HCT116 (cell line): ENCODE measurements around the gene ZBTB24.
"Not testable (repeated sequence)": the region's sequence is repeated elsewhere in the genome, so short reads cannot be mapped to it uniquely, and the experiment has no call there.

Experiments
- EZH2 ChIP-seq: fragments of 200-600 bp; sonication (generic); IDR thresholded peaks from 2 replicates; pipeline ENCODE4 v1.6.1; 2017; ENCODE audit warnings: antibody characterized with exemption, mixed run types
- JUND ChIP-seq: IDR thresholded peaks from 2 replicates; pipeline ENCODE4 v1.6.1; 2012
- ZBTB33 ChIP-seq: IDR thresholded peaks from 2 replicates; pipeline ENCODE4 v1.6.1; 2011; ENCODE audit warnings: mild to moderate bottlenecking, low read length, moderate library complexity; ENCODE audit not compliant: insufficient replicate concordance; ENCODE audit errors: extremely low read depth
- TF ChIP-seq, protein P1 (sequence below), 3 experiments: fragments of 200-600 bp in 1 of 3; sonication (generic) in 1 of 3; IDR thresholded peaks in 2 of 3; conservative IDR thresholded peaks in 1 of 3; 2 replicates each; pipeline ENCODE4 v1.5.1; 2012 to 2017; ENCODE audit warnings: low read depth in 2 of 3, low read length in 2 of 3, antibody characterized with exemption in 1 of 3, borderline replicate concordance in 1 of 3, control low read depth in 1 of 3, mild to moderate bottlenecking in 1 of 3, mixed read lengths in 1 of 3, mixed run types in 1 of 3, moderate library complexity in 1 of 3; ENCODE audit not compliant: insufficient read depth in 1 of 3
- TF ChIP-seq, protein P2 (sequence below): IDR thresholded peaks from 2 replicates; pipeline ENCODE4 v1.6.1; 2012; ENCODE audit warnings: low read depth

DNA sequence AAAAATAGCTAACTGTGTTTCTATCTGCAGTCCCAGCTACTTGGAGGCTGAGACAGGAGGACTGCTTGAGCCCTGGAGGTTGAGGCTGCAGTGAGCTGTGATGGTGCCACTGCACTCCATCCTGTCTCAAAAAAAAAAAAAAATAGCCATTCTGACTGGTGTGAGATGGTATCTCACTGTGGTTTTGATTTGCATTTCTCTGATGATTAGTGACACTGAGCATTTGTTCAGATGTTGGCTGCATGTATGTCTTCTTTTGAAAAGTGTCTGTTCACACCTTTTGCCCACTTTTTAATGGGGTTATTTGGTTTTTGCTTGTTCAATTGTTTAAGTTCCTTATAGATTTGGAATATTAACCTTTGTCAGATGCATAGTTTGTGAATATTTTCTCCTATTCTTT is 36.6 kb upstream of the ZBTB24 start:
- TF ChIP-seq, protein P1, sequence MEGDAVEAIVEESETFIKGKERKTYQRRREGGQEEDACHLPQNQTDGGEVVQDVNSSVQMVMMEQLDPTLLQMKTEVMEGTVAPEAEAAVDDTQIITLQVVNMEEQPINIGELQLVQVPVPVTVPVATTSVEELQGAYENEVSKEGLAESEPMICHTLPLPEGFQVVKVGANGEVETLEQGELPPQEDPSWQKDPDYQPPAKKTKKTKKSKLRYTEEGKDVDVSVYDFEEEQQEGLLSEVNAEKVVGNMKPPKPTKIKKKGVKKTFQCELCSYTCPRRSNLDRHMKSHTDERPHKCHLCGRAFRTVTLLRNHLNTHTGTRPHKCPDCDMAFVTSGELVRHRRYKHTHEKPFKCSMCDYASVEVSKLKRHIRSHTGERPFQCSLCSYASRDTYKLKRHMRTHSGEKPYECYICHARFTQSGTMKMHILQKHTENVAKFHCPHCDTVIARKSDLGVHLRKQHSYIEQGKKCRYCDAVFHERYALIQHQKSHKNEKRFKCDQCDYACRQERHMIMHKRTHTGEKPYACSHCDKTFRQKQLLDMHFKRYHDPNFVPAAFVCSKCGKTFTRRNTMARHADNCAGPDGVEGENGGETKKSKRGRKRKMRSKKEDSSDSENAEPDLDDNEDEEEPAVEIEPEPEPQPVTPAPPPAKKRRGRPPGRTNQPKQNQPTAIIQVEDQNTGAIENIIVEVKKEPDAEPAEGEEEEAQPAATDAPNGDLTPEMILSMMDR (IDR thresholded peaks at IDR 0.05 in 2 of 3, conservative IDR thresholded peaks at IDR 0.05 in 1 of 3; ENCODE audit: borderline replicate concordance in 1 of 3, insufficient read depth in 1 of 3, low read depth in 2 of 3, low read length in 2 of 3) = not testable (repeated sequence)
- TF ChIP-seq JUND, EZH2, ZBTB33: not testable (repeated sequence)
- TF ChIP-seq, protein P2, sequence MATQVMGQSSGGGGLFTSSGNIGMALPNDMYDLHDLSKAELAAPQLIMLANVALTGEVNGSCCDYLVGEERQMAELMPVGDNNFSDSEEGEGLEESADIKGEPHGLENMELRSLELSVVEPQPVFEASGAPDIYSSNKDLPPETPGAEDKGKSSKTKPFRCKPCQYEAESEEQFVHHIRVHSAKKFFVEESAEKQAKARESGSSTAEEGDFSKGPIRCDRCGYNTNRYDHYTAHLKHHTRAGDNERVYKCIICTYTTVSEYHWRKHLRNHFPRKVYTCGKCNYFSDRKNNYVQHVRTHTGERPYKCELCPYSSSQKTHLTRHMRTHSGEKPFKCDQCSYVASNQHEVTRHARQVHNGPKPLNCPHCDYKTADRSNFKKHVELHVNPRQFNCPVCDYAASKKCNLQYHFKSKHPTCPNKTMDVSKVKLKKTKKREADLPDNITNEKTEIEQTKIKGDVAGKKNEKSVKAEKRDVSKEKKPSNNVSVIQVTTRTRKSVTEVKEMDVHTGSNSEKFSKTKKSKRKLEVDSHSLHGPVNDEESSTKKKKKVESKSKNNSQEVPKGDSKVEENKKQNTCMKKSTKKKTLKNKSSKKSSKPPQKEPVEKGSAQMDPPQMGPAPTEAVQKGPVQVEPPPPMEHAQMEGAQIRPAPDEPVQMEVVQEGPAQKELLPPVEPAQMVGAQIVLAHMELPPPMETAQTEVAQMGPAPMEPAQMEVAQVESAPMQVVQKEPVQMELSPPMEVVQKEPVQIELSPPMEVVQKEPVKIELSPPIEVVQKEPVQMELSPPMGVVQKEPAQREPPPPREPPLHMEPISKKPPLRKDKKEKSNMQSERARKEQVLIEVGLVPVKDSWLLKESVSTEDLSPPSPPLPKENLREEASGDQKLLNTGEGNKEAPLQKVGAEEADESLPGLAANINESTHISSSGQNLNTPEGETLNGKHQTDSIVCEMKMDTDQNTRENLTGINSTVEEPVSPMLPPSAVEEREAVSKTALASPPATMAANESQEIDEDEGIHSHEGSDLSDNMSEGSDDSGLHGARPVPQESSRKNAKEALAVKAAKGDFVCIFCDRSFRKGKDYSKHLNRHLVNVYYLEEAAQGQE = not testable (repeated sequence)
